Measurements from ENCODE around the gene SLC38A3.
"Not testable (repeated sequence)": the region's sequence is repeated elsewhere in the genome, so short reads cannot be mapped to it uniquely, and the experiment has no call there.

SLC38A3 gene

GRCh38 chr3:50237133-50237651 is 32.1 kb downstream of the SLC38A3 start:
- Mint-ChIP-seq H3K36me3 (no peaks in the 10 kb centered on the region), H3K4me1 (ENCODE audit: low read depth) (peaks cover 46% of the 10 kb centered on the region), H3K4me3 (peak overlapping the region; percentile 94), H3K27me3 (no peaks in the 10 kb centered on the region), H3K27ac (peak overlapping the region; percentile 93), H3K9me3 (ENCODE audit: low read depth) (no peaks in the 10 kb centered on the region)

- H3K36me3 Mint-ChIP-seq: no peaks in the 10 kb centered on the region
- H3K27me3 Mint-ChIP-seq: no peaks in the 10 kb centered on the region
- H3K27ac Mint-ChIP-seq: peak overlapping the region; percentile 93
- peaks cover 53% of the 10 kb centered on the region for H3K4me1 Mint-ChIP-seq (ENCODE audit: low read depth)
- no peaks in the 10 kb centered on the region for H3K9me3 Mint-ChIP-seq (ENCODE audit: low read depth)
- peak overlapping the region; percentile 94 for H3K4me3 Mint-ChIP-seq
These were observed 32.9 kb downstream of the SLC38A3 start for GRCh38 chr3:50237754-50238548.

- Mint-ChIP-seq H3K4me1 (ENCODE audit: low read depth) (peaks cover 56% of the 10 kb centered on the region), H3K27me3 (no peaks in the 10 kb centered on the region), H3K36me3 (no peaks in the 10 kb centered on the region), H3K27ac (peak overlapping the region; percentile 93), H3K9me3 (ENCODE audit: low read depth) (no peaks in the 10 kb centered on the region), H3K4me3 (peak overlapping the region; percentile 94)
These were observed 33.5 kb downstream of the SLC38A3 start for GRCh38 chr3:50238549-50239026.

- Mint-ChIP-seq H3K27me3 (no peaks in the 10 kb centered on the region), H3K27ac (peak overlapping the region; percentile 84), H3K9me3 (ENCODE audit: low read depth) (no peaks in the 10 kb centered on the region), H3K4me3 (peak overlapping the region; percentile 94), H3K4me1 (ENCODE audit: low read depth) (peaks cover 63% of the 10 kb centered on the region), H3K36me3 (no peaks in the 10 kb centered on the region)
These were observed 34.6 kb downstream of the SLC38A3 start for GRCh38 chr3:50239649-50240048.

GRCh38 chr3:50241163-50241562 is 36.1 kb downstream of the SLC38A3 start:
- Mint-ChIP-seq H3K4me1 (ENCODE audit: low read depth) (peaks cover 67% of the 10 kb centered on the region), H3K36me3 (no peaks in the 10 kb centered on the region), H3K9me3 (ENCODE audit: low read depth) (no peaks in the 10 kb centered on the region), H3K4me3 (peak overlapping the region; percentile 8), H3K27me3 (no peaks in the 10 kb centered on the region), H3K27ac (peak overlapping the region; percentile 90)

- Mint-ChIP-seq H3K4me3 (peak overlapping the region; percentile 40), H3K27me3 (no peaks in the 10 kb centered on the region), H3K27ac (peak overlapping the region; percentile 96), H3K36me3 (no peaks in the 10 kb centered on the region), H3K9me3 (ENCODE audit: low read depth) (no peaks in the 10 kb centered on the region), H3K4me1 (ENCODE audit: low read depth) (peaks cover 72% of the 10 kb centered on the region)
These were observed 36.8 kb downstream of the SLC38A3 start for GRCh38 chr3:50241713-50242380.

- H3K36me3 Mint-ChIP-seq: no peaks in the 10 kb centered on the region
- peak overlapping the region; percentile 96 for H3K27ac Mint-ChIP-seq
- peaks cover 77% of the 10 kb centered on the region for H3K4me1 Mint-ChIP-seq (ENCODE audit: low read depth)
- H3K4me3 Mint-ChIP-seq: peak overlapping the region; percentile 69
- no peaks in the 10 kb centered on the region for H3K9me3 Mint-ChIP-seq (ENCODE audit: low read depth)
- no peaks in the 10 kb centered on the region for H3K27me3 Mint-ChIP-seq
These were observed 37.3 kb downstream of the SLC38A3 start for GRCh38 chr3:50242381-50242770.

- H3K27ac Mint-ChIP-seq: peak overlapping the region; percentile 96
- peaks cover 78% of the 10 kb centered on the region for H3K4me1 Mint-ChIP-seq (ENCODE audit: low read depth)
- no peaks in the 10 kb centered on the region for H3K36me3 Mint-ChIP-seq
- H3K9me3 Mint-ChIP-seq (ENCODE audit: low read depth): no peaks in the 10 kb centered on the region
- H3K27me3 Mint-ChIP-seq: no peaks in the 10 kb centered on the region
- peak overlapping the region; percentile 69 for H3K4me3 Mint-ChIP-seq
These were observed 37.9 kb downstream of the SLC38A3 start for GRCh38 chr3:50242851-50243542.

- Mint-ChIP-seq H3K36me3 (no peaks in the 10 kb centered on the region), H3K4me1 (ENCODE audit: low read depth) (peaks cover 79% of the 10 kb centered on the region)
These were observed 38.4 kb downstream of the SLC38A3 start for GRCh38 chr3:50243543-50243895.

GRCh38 chr3:50244813-50245212 is 39.7 kb downstream of the SLC38A3 start:
- peak overlapping the region; percentile 66 for H3K4me3 Mint-ChIP-seq
- not testable (repeated sequence) for H3K27me3 Mint-ChIP-seq

More at GRCh38 chr3:50243543-50243895, 38.4 kb downstream of the SLC38A3 start:
- Mint-ChIP-seq H3K27ac (peak overlapping the region; percentile 81), H3K9me3 (ENCODE audit: low read depth) (no peaks in the 10 kb centered on the region), H3K27me3 (no peaks in the 10 kb centered on the region), H3K4me3 (no peak overlapping the region)

GRCh38 chr3:50245251-50245745 is 40.2 kb downstream of the SLC38A3 start:
- H3K4me1 Mint-ChIP-seq (ENCODE audit: low read depth): peaks cover 75% of the 10 kb centered on the region

More at GRCh38 chr3:50244813-50245212, 39.7 kb downstream of the SLC38A3 start:
- not testable (repeated sequence) for H3K36me3 Mint-ChIP-seq; H3K9me3 Mint-ChIP-seq (ENCODE audit: low read depth)
- peak overlapping the region; percentile 97 for H3K27ac Mint-ChIP-seq
- H3K4me1 Mint-ChIP-seq (ENCODE audit: low read depth): peaks cover 75% of the 10 kb centered on the region

GRCh38 chr3:50245831-50246516 is 40.9 kb downstream of the SLC38A3 start:
- Mint-ChIP-seq H3K27me3 (no peaks in the 10 kb centered on the region), H3K4me3 (peak overlapping the region; percentile 85), H3K36me3 (no peaks in the 10 kb centered on the region), H3K4me1 (ENCODE audit: low read depth) (peaks cover 72% of the 10 kb centered on the region), H3K9me3 (ENCODE audit: low read depth) (no peaks in the 10 kb centered on the region), H3K27ac (peak overlapping the region; percentile 97)

More at GRCh38 chr3:50245251-50245745, 40.2 kb downstream of the SLC38A3 start:
- Mint-ChIP-seq H3K27ac (peak overlapping the region; percentile 97), H3K9me3 (ENCODE audit: low read depth) (no peaks in the 10 kb centered on the region), H3K4me3 (peak overlapping the region; percentile 66), H3K36me3 (no peaks in the 10 kb centered on the region), H3K27me3 (no peaks in the 10 kb centered on the region)

- Mint-ChIP-seq H3K36me3 (no peaks in the 10 kb centered on the region), H3K27ac (peak overlapping the region; percentile 97), H3K4me1 (ENCODE audit: low read depth) (peaks cover 72% of the 10 kb centered on the region)
These were observed 41.5 kb downstream of the SLC38A3 start for GRCh38 chr3:50246517-50246954.

GRCh38 chr3:50248387-50248786 is 43.3 kb downstream of the SLC38A3 start:
- Mint-ChIP-seq H3K36me3 (no peaks in the 10 kb centered on the region), H3K9me3 (ENCODE audit: low read depth) (no peaks in the 10 kb centered on the region), H3K27ac (peak overlapping the region; percentile 94), H3K4me3 (peak overlapping the region; percentile 56), H3K27me3 (no peaks in the 10 kb centered on the region), H3K4me1 (ENCODE audit: low read depth) (peaks cover 59% of the 10 kb centered on the region)

More at GRCh38 chr3:50246517-50246954, 41.5 kb downstream of the SLC38A3 start:
- H3K4me3 Mint-ChIP-seq: peak overlapping the region; percentile 85
- H3K27me3 Mint-ChIP-seq: no peaks in the 10 kb centered on the region
- H3K9me3 Mint-ChIP-seq (ENCODE audit: low read depth): no peaks in the 10 kb centered on the region
